ENCODE measurements around the gene IDH3A. TPM values are rescaled to one million over a fixed set of nuclear protein-coding genes. Genes with fewer than 3 reads are reported as not detected.

The IDH3A gene
- total RNA-seq, 1 donor from 2014 or later: 101 TPM

GRCh38 chr15:78216276-78217104 lies 67.3 kb downstream of the IDH3A start:
- DNase-seq (ENCODE audit: low spot score): no peak

GRCh38 chr15:78220713-78221112 lies 71.6 kb downstream of the IDH3A start:
- no peak for DNase-seq (ENCODE audit: low spot score)

Other genes starting within 250 kb of the IDH3A start
- gene TBC1D2B, start 71.7 kb upstream of the IDH3A start, total RNA-seq (ENCODE audit: insufficient read depth, low replicate concordance): 49.6 TPM
- gene SH2D7, start 56.8 kb upstream of the IDH3A start, total RNA-seq (ENCODE audit: insufficient read depth, low replicate concordance): 0.24 TPM
- 8.4 TPM for gene CIB2, start 17.9 kb upstream of the IDH3A start, total RNA-seq (ENCODE audit: insufficient read depth, low replicate concordance)
- gene ACSBG1, start 85.2 kb downstream of the IDH3A start, total RNA-seq (ENCODE audit: insufficient read depth, low replicate concordance): 1.2 TPM
- gene DNAJA4, start 115.2 kb downstream of the IDH3A start, total RNA-seq (ENCODE audit: insufficient read depth, low replicate concordance): 30.1 TPM
- gene SKIC8, start 150.2 kb downstream of the IDH3A start, total RNA-seq (ENCODE audit: insufficient read depth, low replicate concordance): 66.9 TPM
- gene CRABP1, start 191.0 kb downstream of the IDH3A start, total RNA-seq (ENCODE audit: insufficient read depth, low replicate concordance): 7.7 TPM

All from umbilical cord (tissue), 2 donors.